T-helper 1 cell treated with Interleukin-12 subunit alpha and Interleukin-12 subunit beta and Interleukin-4 antibody, amounts not matched to agents 30 μg/mL and 1 μg/mL, for 36 hours (primary cell): ENCODE results near the gene PRKAR1B.

Experiments used
- H3K27ac Mint-ChIP-seq: one replicate; pipeline ENCODE4 v1.8.0; 2021; ENCODE audit warnings: mild to moderate bottlenecking, mixed read lengths
- H3K27me3 Mint-ChIP-seq: one replicate; pipeline ENCODE4 v1.8.0; 2021; ENCODE audit warnings: low read depth, mixed read lengths
- H3K36me3 Mint-ChIP-seq: one replicate; pipeline ENCODE4 v1.8.0; 2021; ENCODE audit warnings: low read depth, mixed read lengths
- H3K4me1 Mint-ChIP-seq: one replicate; pipeline ENCODE4 v1.8.0; 2021; ENCODE audit warnings: low read depth, mixed read lengths
- H3K4me3 Mint-ChIP-seq: one replicate; pipeline ENCODE4 v1.8.0; 2021; ENCODE audit warnings: mild to moderate bottlenecking, moderate library complexity, mixed read lengths
- H3K9me3 Mint-ChIP-seq: one replicate; pipeline ENCODE4 v1.8.0; 2021; ENCODE audit warnings: mixed read lengths

PRKAR1B gene

GRCh38 chr7:710161-710560 is 16.9 kb downstream of the PRKAR1B start:
- H3K9me3 Mint-ChIP-seq = no peaks in the 10 kb centered on the region
- no peak overlapping the region for H3K27ac Mint-ChIP-seq
- H3K4me3 Mint-ChIP-seq = no peak overlapping the region
- peaks cover 7% of the 10 kb centered on the region for H3K36me3 Mint-ChIP-seq
- peaks cover 5% of the 10 kb centered on the region for H3K4me1 Mint-ChIP-seq
- H3K27me3 Mint-ChIP-seq = peaks cover 10% of the 10 kb centered on the region

- no peaks in the 10 kb centered on the region for H3K4me1 Mint-ChIP-seq
- H3K9me3 Mint-ChIP-seq = peaks cover 7% of the 10 kb centered on the region
- H3K27ac Mint-ChIP-seq = no peak overlapping the region
- H3K4me3 Mint-ChIP-seq = no peak overlapping the region
- H3K27me3 Mint-ChIP-seq = no peaks in the 10 kb centered on the region
- H3K36me3 Mint-ChIP-seq = peaks cover 7% of the 10 kb centered on the region
These were observed 19.6 kb downstream of the PRKAR1B start for GRCh38 chr7:707296-708000.

- H3K36me3 Mint-ChIP-seq = peaks cover 9% of the 10 kb centered on the region
- H3K27ac Mint-ChIP-seq = no peak overlapping the region
- no peaks in the 10 kb centered on the region for H3K27me3 Mint-ChIP-seq
- H3K4me1 Mint-ChIP-seq = no peaks in the 10 kb centered on the region
- H3K9me3 Mint-ChIP-seq = peaks cover 11% of the 10 kb centered on the region
- H3K4me3 Mint-ChIP-seq = no peak overlapping the region
These were observed 20.4 kb downstream of the PRKAR1B start for GRCh38 chr7:706721-707120.

GRCh38 chr7:703049-703448 is 24.0 kb downstream of the PRKAR1B start:
- H3K4me1 Mint-ChIP-seq = no peaks in the 10 kb centered on the region
- no peak overlapping the region for H3K27ac Mint-ChIP-seq
- H3K36me3 Mint-ChIP-seq = peaks cover 7% of the 10 kb centered on the region
- H3K4me3 Mint-ChIP-seq = no peak overlapping the region
- H3K27me3 Mint-ChIP-seq = no peaks in the 10 kb centered on the region
- H3K9me3 Mint-ChIP-seq = peaks cover 11% of the 10 kb centered on the region

- Mint-ChIP-seq H3K4me3 (no peak overlapping the region), H3K27me3 (no peaks in the 10 kb centered on the region), H3K4me1 (no peaks in the 10 kb centered on the region), H3K9me3 (peaks cover 11% of the 10 kb centered on the region), H3K36me3 (peaks cover 7% of the 10 kb centered on the region), H3K27ac (no peak overlapping the region)
These were observed 25.9 kb downstream of the PRKAR1B start for GRCh38 chr7:701086-701671.

- no peak overlapping the region for H3K4me3 Mint-ChIP-seq
- H3K9me3 Mint-ChIP-seq = peaks cover 11% of the 10 kb centered on the region
- H3K4me1 Mint-ChIP-seq = no peaks in the 10 kb centered on the region
- no peak overlapping the region for H3K27ac Mint-ChIP-seq
- no peaks in the 10 kb centered on the region for H3K27me3 Mint-ChIP-seq
- H3K36me3 Mint-ChIP-seq = peaks cover 7% of the 10 kb centered on the region
These were observed 27.5 kb downstream of the PRKAR1B start for GRCh38 chr7:699476-700170.

- Mint-ChIP-seq H3K27me3 (no peaks in the 10 kb centered on the region), H3K4me1 (no peaks in the 10 kb centered on the region), H3K9me3 (peaks cover 11% of the 10 kb centered on the region), H3K27ac (no peak overlapping the region), H3K36me3 (peaks cover 7% of the 10 kb centered on the region), H3K4me3 (no peak overlapping the region)
These were observed 28.3 kb downstream of the PRKAR1B start for GRCh38 chr7:698515-699475.

GRCh38 chr7:696812-697551 is 30.1 kb downstream of the PRKAR1B start:
- Mint-ChIP-seq H3K27me3 (no peaks in the 10 kb centered on the region), H3K4me3 (no peak overlapping the region), H3K9me3 (peaks cover 4% of the 10 kb centered on the region), H3K36me3 (peaks cover 7% of the 10 kb centered on the region), H3K27ac (no peak overlapping the region), H3K4me1 (no peaks in the 10 kb centered on the region)

GRCh38 chr7:696426-696811 is 30.7 kb downstream of the PRKAR1B start:
- H3K27ac Mint-ChIP-seq = no peak overlapping the region
- H3K36me3 Mint-ChIP-seq = peaks cover 5% of the 10 kb centered on the region
- H3K4me3 Mint-ChIP-seq = no peak overlapping the region
- peaks cover 6% of the 10 kb centered on the region for H3K9me3 Mint-ChIP-seq
- no peaks in the 10 kb centered on the region for H3K27me3 Mint-ChIP-seq
- no peaks in the 10 kb centered on the region for H3K4me1 Mint-ChIP-seq

- Mint-ChIP-seq H3K4me3 (no peak overlapping the region), H3K9me3 (peaks cover 18% of the 10 kb centered on the region), H3K4me1 (no peaks in the 10 kb centered on the region), H3K27ac (no peak overlapping the region), H3K27me3 (no peaks in the 10 kb centered on the region), H3K36me3 (peaks cover 14% of the 10 kb centered on the region)
These were observed 33.8 kb downstream of the PRKAR1B start for GRCh38 chr7:693280-693679.

- H3K4me3 Mint-ChIP-seq = no peak overlapping the region
- H3K36me3 Mint-ChIP-seq = peaks cover 18% of the 10 kb centered on the region
- H3K27ac Mint-ChIP-seq = no peak overlapping the region
These were observed 35.6 kb downstream of the PRKAR1B start for GRCh38 chr7:691361-692045.

GRCh38 chr7:690478-691360 is 36.4 kb downstream of the PRKAR1B start:
- no peak overlapping the region for H3K4me3 Mint-ChIP-seq
- H3K4me1 Mint-ChIP-seq = no peaks in the 10 kb centered on the region
- H3K36me3 Mint-ChIP-seq = peaks cover 18% of the 10 kb centered on the region
- H3K27ac Mint-ChIP-seq = no peak overlapping the region
- peaks cover 38% of the 10 kb centered on the region for H3K9me3 Mint-ChIP-seq
- H3K27me3 Mint-ChIP-seq = no peaks in the 10 kb centered on the region

More at GRCh38 chr7:691361-692045, 35.6 kb downstream of the PRKAR1B start:
- Mint-ChIP-seq H3K9me3 (peaks cover 30% of the 10 kb centered on the region), H3K27me3 (no peaks in the 10 kb centered on the region), H3K4me1 (no peaks in the 10 kb centered on the region)
